ENCODE results near the gene USP24.
"Not testable (repeated sequence)": the region's sequence is repeated elsewhere in the genome, so short reads cannot be mapped to it uniquely, and the experiment has no call there.

USP24 gene

GRCh38 chr1:55239548-55239947, 24.4 kb upstream of the USP24 start:
- no peak for TF ChIP-seq CTCF (IDR thresholded peaks at IDR 0.05; ENCODE audit: low read depth, low read length)
- no peak for DNase-seq (ENCODE audit: extremely low read depth, low read depth)

- TF ChIP-seq CTCF (IDR thresholded peaks at IDR 0.05; ENCODE audit: low read depth, low read length) = no peak
- peak; percentile 44 for DNase-seq (ENCODE audit: extremely low read depth, low read depth)
Measured at GRCh38 chr1:55235722-55236121, 20.6 kb upstream of the USP24 start.

- no peak for TF ChIP-seq CTCF (IDR thresholded peaks at IDR 0.05; ENCODE audit: low read depth, low read length)
- DNase-seq (ENCODE audit: extremely low read depth, low read depth) = no peak
Measured at GRCh38 chr1:55234016-55234415, 18.9 kb upstream of the USP24 start.

GRCh38 chr1:55233145-55233777, 18.1 kb upstream of the USP24 start:
- DNase-seq (ENCODE audit: extremely low read depth, low read depth) = no peak
- TF ChIP-seq CTCF (IDR thresholded peaks at IDR 0.05; ENCODE audit: low read depth, low read length) = no peak

- DNase-seq (ENCODE audit: extremely low read depth, low read depth) = no peak
- TF ChIP-seq CTCF (IDR thresholded peaks at IDR 0.05; ENCODE audit: low read depth, low read length) = no peak
Measured at GRCh38 chr1:55232448-55233144, 17.4 kb upstream of the USP24 start.

GRCh38 chr1:55231745-55232144, 16.6 kb upstream of the USP24 start:
- no peak for TF ChIP-seq CTCF (IDR thresholded peaks at IDR 0.05; ENCODE audit: low read depth, low read length)

GRCh38 chr1:55230659-55231058, 15.5 kb upstream of the USP24 start:
- no peak for TF ChIP-seq CTCF (IDR thresholded peaks at IDR 0.05; ENCODE audit: low read depth, low read length)
- DNase-seq (ENCODE audit: extremely low read depth, low read depth) = no peak

More at GRCh38 chr1:55231745-55232144, 16.6 kb upstream of the USP24 start:
- no peak for DNase-seq (ENCODE audit: extremely low read depth, low read depth)

GRCh38 chr1:55229726-55230125, 14.6 kb upstream of the USP24 start:
- DNase-seq (ENCODE audit: extremely low read depth, low read depth) = not testable (repeated sequence)
